ENCODE measurements around the gene PRPS1L1.

PRPS1L1 gene

DNA sequence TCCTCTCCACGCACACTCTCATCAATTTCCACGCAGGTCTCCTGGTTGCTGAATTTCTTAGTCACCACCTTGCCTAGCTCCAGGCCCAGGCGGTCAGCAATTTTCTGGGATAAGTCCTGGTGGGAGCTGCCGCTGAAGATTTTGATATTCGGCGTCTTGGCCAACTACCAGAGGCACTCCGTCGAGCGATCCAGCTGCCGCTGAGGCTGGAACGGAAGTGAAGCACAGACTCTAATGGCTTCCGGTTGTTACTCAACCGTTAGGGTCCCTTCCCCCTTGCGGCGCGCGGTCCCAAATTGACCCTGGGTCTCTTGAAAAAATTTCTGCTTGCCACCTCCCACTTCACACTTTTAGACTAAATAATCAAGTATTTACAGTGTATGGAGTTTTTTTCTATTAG lies at the start of gene PRPS1L1:
TSS of gene PRPS1L1 (minus strand) at position 219 of the 400 bp plus-strand sequence.
- no peak for DNase-seq (ENCODE audit: low read depth in 2 of 2)

DNA sequence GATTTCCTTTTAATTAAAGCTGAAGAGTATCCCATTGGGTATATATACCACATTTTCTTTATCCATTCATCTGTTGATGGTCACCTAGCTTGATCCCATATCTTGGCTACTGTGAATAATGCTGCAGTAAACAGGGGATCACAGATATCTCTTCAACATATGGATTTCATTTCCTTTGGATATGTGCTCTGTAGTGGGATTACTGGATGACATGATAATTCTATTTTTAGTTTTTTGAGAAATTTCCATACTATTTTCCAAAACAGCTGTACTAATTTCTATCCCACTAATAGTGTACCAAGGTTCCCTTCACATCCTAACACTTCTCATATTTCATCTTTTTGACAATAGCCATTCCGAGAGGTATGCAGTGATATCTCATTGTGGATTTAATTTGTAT lies 48.8 kb upstream of the PRPS1L1 start:
- DNase-seq (ENCODE audit: low read depth in 2 of 2), result no peak

DNA sequence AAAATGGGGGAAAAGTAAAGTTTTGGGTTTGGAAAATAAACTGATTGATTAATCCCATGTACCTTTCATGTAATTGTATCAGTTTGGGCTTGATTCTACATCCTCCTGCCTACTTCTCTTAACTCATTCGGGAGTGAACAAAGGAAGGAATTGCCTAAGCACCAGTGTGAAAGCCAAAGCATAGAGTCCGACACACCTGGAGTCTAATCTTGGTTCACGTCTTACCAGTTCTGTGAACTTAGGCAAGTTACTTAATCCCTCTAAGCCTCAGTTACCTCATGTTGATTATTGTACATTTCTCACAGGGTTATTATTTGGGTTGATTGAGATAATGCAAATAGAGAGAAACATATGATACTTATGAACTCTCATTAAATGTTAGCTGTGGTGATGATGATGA lies 41.1 kb upstream of the PRPS1L1 start:
- DNase-seq (ENCODE audit: low read depth in 2 of 2), result no peak

DNA sequence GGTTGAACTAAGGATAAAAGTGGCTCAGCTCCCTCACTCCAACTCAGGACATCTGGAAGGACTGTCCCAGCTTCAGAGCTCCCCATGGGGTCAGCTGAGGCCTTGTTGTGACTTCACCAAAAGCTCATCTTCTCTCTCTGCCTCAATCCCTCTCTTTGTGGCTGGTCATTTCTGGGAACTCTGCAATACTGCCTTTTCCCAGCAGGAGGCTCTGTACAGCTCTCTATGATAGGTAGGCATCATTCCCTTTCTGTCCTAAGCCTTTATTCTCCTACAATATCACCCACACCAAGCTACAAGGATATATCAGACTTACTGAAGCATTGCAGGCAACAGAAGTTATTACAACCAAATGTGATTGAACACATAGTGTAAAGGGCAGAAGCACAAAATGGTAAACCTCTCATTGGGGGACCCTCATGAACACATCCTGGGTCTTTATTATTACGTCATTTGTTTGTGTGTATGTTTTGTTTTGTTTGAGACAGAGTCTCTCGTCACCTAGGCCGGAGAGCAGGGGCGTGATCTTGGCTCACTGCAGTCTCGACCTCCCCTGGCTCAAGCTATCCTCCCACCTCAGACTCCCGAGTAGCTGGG lies 36.7 kb upstream of the PRPS1L1 start:
- DNase-seq (ENCODE audit: low read depth in 2 of 2), result no peak

DNA sequence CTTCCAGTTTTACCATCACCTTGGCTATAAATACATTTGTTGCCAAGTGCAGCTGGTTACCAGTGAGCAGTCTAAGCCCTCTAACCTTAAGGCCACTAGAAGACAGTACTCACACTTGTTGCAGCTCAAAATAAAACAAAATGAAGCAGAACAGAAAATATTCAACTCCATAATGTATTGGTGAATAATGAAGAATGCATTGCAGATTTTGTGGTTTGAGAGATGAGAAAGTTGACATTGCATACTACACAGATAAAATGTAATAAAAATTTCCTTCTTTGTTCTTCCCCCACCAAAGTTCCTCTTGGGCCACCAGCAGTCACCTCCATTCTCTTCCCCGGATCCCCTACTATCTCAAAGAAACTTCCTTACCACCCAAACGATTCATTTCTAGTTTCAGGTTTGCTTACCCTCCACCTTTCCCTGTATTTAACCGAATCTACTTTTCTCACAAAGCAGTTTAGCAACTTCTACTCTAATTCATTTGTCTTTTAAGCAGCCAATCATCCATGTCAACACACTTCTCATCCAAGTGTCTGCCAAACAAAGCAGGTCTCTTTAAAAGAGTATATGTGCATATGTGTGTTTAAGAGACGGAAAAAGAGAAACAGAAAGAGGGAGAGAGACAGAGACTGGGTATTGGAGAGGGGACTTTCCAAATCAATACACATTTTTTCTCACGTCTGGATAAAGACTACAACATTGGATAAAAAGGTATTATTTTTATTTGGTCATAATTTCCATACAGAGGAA lies 35.7 kb upstream of the PRPS1L1 start:
- DNase-seq (ENCODE audit: low read depth in 2 of 2), result no peak

DNA sequence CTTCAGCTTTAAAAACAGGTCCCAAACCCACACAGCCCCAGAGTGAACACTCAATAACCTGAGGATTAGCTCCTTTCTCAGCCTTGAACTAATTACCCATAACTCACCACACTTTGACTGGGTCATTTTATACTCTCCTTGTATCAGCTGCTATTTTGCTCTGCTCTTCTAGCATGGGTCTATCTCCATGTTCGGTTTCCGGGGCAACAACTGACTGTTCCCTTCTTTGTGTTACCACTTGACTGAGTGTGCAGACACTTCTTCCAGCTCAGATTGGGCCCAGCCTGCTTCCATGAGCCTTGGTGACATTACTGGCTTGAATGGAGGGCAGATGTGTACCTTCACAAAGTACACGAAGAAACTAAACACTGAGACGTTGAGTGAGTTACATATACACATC lies 31.5 kb upstream of the PRPS1L1 start:
- no peak for DNase-seq (ENCODE audit: low read depth in 2 of 2)

DNA sequence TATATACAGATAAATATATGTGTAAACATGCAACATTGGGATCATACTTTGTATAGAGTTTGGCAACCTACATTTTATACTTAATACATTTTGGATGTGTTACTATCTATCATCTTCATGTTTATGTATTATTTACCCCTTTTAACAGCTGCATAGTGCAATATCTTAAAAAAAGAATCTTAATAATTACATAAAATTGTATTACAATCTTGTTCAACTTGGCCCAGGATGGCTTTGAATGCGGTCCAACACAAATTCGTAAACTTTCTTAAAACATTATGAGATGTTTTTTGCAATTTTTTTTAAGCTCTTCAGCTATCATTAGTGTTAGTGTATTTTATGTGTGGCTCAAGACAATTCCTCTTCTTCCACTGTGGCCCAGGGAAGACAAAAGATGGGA lies 26.3 kb upstream of the PRPS1L1 start:
- DNase-seq (ENCODE audit: low read depth in 2 of 2), result no peak

DNA sequence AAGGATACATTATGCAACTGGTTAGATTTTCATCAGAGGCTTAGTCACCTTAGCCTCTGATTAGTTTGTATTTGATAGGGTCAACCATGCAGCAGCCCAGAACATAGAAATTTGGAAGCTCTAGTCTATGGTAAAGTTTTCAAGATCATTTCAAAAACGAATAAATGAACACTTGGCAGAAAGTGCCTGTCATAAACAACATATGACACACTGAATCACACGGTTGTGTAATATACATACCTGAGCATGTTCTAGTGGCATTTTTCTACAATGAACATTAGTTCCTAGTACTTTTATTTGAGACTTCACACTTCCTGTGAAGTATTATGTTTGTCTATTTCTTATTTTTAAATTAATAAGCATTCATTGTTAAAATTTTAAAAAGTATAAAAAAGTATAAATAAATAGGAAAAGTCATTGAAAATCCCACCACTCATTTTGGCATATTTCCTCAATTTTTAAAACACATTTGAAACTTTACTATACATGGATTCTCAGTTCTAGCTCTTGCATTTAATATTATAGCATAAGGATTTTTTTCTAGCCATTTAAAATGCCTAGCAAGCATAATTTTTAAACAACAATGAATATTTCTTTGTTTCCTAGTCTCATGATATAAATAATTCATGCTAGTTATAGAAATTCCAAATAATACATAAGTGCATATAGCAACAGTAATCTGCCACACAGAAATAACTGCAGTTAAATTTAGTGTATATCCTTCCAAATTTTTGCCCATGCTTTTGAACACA lies 25.7 kb upstream of the PRPS1L1 start:
- DNase-seq (ENCODE audit: low read depth in 2 of 2), result no peak

DNA sequence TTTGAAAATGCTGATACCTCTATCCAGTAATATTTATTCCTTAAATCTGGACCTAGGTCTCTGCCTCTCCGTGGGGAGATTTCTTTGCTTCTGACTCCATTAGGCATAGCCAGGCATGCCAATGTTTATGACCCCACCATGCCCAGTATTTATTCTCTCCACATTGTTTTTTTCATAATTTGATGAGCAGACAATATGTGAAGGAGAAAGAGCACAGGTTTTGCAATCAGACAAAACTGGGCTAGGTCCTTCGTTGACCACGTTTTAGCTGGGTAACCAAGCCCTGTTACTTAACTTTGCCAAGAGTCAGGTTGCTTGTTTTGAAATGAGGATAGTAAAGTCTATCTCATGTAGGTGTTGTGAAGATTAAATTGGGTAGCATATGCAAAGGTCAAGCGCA lies 21.6 kb upstream of the PRPS1L1 start:
- no peak for DNase-seq (ENCODE audit: low read depth in 2 of 2)

DNA sequence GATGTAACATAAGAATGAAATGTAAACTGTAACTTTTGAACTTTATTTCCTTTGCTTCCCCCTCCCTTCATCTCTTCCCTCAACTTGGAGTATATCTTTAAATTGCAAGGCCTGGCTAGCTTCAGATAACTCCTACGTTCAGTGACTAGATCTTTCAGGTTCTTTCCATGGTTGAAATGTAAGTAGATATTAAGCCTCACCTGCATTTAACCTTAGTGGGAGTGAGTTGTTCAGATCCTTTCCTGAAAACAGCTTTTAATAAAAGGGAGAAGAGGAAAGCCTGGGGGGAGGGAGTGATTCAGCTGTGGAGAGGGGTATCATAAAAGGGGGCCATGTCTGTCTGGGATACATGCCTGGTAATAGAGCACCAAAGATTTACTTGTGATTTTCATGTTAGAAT lies 19.0 kb upstream of the PRPS1L1 start:
- DNase-seq (ENCODE audit: low read depth in 2 of 2), result no peak

DNA sequence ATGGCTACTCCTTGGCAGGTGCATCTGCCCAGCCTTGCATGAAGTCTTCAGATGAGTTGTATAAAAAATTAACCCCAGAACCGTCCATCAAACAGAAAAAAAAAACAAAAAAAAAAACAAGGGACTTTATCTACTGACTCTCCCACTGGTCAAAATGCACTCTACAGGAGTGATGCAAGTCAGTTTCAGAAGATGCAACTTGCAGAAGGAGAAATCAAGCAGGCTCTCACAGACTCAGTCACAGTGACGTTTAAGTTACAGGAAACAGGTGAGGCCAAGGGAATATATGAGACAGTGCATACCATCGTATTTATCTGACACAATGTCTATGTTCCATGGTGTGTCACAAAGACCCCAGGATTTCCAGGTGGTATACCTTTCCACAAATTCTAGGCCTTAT lies 17.5 kb upstream of the PRPS1L1 start:
- no peak for DNase-seq (ENCODE audit: low read depth in 2 of 2)

DNA sequence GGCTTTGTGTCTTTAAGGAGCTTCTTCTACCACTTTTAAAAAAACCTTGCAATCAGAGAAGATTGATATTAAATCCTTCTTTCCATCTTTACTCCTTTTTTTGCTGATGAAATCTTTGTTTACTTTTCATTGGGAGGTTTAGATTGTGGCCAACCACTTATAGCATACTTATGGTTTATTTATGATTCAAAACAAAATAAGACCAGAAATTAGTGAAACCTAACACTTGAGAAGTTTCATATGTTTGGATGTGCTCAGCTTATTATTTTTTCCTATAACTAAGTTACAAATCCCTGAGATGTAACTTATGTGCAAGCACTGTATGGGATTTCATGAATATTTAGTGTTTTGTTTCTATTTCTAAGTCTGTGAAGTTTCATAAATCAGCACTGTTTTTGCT lies 13.5 kb upstream of the PRPS1L1 start:
- no peak for DNase-seq (ENCODE audit: low read depth in 2 of 2)

DNA sequence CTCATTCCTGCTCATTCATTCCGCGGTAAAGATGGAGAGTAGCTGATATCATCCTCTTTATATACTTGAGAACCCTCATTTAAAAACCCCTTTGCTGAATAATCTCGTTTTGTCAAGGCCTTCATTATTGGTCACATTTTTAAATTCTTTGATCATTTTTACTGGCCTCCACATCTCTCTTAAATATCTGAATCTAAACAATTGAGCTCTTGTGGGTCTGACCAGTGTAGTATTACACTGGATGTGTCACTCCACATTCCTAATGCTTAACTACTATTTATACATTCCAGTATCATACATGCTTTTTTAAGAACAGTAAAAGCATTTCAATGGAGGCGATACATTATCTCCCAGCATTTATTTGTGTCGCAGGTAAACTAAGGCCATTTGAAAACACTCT lies 12.6 kb upstream of the PRPS1L1 start:
- no peak for DNase-seq (ENCODE audit: low read depth in 2 of 2)

DNA sequence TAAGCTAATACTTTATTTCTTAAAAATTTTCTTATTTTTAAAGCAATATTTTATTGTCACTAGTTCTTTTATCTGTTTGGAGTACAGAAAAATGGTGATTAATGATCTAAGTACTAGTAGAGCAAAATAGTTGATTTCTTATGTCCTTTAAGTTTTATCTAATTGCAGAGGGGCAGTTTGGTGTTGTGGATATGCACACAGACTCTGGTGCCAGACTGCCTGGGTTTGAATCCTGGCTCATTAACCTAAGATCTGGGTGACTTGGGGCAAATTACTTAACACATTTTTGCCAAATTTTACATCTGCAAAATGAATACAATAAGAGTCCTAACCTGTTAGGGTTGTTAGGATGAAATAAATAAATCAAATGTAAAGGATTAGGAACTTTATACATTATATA lies 10.7 kb upstream of the PRPS1L1 start:
- no peak for DNase-seq (ENCODE audit: low read depth in 2 of 2)

DNA sequence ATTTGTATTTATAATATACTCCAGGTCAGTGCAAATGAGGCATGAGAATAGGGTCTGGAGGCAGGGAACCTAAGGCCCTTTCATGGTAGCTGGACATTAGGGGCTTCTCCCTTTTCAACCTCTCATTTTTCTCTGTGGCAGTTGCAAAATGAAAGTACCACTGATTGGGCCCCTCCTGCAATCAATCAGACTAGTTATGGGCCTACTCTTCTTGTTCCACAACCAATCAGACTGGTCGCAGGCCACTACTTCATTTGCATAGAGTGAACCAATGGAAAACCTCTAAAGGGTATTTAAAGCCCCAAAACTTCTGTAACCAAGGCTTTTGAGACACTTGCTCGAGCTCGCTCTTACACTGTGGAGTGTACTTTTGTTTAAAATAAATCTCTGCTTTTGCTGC lies 10.0 kb upstream of the PRPS1L1 start:
- no peak for DNase-seq (ENCODE audit: low read depth in 2 of 2)

DNA sequence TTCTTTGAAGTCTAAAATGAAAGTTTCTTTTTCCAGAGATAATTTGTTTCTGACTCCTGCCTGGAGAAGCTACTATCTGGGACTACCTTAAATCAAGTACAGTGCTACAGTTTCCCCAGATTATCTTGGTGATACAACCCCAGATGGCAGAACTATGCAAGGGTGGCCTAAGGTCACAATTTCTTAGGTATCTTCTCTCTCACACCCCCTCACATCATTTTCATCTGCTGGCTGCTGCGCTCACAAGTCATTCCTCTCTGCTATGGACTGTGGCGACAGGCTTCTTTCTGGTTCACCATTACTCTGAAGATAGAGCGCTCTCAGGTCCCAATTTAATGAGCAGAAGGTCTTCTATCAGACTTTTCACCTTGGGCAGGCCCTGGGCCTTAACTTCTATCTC lies 9.1 kb upstream of the PRPS1L1 start:
- DNase-seq (ENCODE audit: low read depth in 2 of 2), result no peak

DNA sequence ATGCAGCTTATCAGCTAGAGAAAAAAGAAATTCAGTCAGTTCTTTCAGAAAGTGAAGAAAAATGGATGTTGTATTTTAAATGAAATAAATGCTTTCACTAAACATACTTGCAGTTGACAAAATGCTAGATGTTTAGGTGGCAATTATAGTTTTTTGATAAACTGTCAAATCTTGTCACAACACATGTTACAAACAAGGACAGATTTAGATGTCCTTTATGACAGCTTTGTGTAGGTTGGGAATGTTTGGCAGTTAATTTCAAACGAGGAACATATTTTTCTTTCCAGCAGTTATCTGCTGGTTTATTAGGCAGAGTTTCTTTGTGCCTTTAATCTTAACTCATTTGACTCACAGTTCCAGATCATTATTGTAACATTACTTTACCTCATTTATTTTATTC lies 3.1 kb upstream of the PRPS1L1 start:
- no peak for DNase-seq (ENCODE audit: low read depth in 2 of 2)

DNA sequence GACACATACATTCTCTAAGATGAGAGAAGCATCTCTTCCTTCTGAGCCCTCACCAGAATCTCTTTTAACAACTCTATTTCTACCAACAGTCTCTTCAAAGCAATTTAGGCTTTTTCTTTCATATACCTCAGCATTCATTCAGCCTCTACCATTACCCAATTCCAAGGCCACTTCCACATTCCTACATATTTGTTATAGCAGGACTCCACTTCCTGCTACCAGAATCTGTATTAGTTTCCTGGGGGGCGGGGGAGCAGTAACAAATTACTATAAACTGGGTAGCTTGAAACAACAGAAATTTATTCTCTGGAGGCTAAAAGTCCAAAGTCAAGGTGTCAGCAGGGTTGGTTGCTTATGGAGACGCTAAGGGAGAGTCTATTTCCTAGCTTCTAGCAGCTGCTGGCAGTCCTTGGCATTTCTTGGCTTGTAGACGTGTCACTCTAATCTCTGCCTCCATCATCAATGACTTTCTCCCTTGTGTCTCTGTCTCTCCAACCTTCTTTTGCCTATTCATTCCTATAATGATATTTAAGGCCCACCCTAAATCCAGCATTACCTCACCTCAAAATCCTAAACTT lies 7.4 kb downstream of the PRPS1L1 start:
- no peak for DNase-seq (ENCODE audit: low read depth in 2 of 2)

DNA sequence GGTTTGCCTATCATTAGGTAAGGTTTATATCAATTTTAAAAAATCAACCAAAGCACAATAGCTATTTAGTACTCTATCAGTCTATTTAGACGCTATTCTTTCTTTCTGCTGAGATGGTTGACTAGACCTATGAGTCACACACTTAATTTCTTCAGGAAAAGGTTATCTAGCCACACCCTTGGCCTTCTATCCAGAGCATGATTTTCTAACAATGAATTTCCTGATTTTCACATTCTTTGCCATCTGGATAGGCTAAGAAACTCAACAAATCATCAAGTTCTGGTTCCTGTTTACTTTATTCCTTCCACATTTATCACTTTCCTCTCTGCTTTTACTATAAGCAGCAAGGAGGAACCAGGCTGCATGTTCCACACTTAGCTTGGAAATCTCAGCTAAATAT lies 8.1 kb downstream of the PRPS1L1 start:
- DNase-seq (ENCODE audit: low read depth in 2 of 2), result no peak

DNA sequence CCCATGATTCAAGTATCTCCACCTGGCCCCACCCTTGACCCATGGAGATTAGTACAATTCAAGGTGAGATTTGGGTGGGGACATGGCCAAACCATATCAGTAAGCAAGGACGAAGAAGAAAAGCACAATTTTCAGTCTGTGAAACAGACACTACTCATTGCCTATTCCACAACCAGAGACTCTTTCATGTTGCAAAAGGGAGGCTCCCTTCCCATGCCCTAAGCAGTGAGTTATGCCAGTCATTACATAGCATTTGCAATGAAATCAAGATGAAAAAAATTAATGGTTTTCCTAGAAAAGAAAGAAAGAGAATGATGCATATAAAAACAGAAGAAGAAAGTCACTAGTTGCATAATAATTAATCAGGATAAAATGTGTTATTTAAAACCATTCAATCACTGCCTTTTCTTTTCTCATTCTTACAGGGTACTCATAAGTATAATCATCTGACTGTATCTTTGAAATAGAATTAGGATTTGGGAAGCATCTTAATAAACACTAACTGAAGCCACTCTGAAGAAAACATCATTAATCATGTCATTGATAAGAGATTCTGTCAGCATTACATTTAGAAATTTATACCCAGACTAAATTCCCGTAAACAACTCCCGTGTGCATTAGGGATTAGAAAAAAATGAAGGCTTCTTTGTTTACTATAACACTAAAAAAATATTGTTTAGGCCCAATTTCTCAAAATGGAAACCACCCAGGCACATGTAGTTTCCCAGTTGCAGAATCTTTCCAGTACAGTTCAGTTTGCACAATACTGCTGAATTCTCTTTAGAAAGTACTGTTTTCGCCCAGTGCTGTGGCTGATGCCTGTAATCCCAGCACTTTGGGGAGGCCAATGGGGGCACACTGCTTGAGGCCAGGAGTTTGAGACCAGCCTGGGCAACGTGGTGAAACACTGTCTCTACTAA lies 9.1 kb downstream of the PRPS1L1 start:
- no peak for DNase-seq (ENCODE audit: low read depth in 2 of 2)

DNA sequence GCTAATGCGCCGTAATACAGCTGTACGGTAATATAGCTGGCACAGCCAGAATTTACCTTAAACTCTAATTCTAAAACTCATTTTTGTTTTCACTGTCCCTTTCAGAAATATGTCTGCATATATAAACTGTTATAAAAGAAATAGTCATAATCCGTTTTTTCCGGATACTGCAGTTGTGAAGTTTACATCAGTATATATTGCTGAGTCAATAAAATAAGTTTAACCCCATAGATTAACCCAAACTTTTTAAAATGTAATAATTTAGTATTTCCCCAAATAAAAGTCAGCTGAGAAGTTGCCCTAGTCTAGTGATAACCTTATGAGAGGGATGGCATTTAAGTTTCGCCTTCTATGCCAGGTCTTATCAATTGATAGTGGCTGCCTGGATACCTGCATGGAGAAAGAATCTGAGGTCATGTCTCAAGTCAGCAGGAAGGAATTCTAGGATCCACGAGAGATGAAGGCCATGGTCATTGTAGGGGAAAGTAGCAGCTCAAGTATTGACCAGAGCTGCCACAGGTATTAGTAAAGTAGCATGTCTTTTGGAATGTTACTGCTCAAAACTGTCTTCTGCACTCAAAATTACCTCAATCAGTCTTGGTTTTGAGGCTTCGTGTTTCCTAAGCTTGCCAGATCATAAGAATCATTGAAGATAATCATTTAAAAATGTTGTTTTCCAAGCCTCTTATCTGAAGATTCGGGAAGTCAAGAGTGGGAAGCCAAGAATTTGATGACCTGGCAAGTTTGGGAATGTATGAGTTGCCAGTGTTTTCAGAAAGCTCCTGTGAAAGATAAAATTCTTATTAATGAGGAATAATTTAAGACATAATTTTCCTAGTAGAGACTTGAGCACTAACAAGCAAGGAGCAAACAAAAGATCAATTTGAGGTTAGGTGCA lies 10.8 kb downstream of the PRPS1L1 start:
- DNase-seq (ENCODE audit: low read depth in 2 of 2), result no peak

All from activated CD8-positive, alpha-beta memory T cell treated with anti-CD3 and anti-CD28 coated beads for 4 hours (primary cell).